K562 (cell line): ENCODE measurements around the gene PPM1M. TPM values are rescaled to one million over a fixed set of nuclear protein-coding genes. Genes with fewer than 3 reads are reported as not detected.

Source experiments
- ATAC-seq: fragments of 200-7000 bp; cut with Tn5 transposase; 3 replicates; pipeline ENCODE4 v1.9.1; 2020; ENCODE audit warnings: moderate library complexity
- BruUV-seq: library from RNA; stranded (reverse); fragments of 400-500 nt; replicated peaks from 2 replicates; lab custom pipeline; 2021; lab: Mats Ljungman, UMichigan
- CTCF ChIA-PET: fragments of 300-600 bp; formaldehyde crosslinking; extraction: SDS; loops from one replicate; lab custom pipeline; 2021; ENCODE audit warnings: low intra/inter-chr PET ratio; lab: Yijun Ruan, JAX
- POLR2A ChIA-PET: fragments of 300-600, 350-650 bp; sonication (Branson Sonifier 250); formaldehyde crosslinking; extraction: SDS; loops from one replicate; lab custom pipeline; 2021; ENCODE audit warnings: antibody characterized with exemption, inconsistent platforms; lab: Yijun Ruan, JAX
- DNase-seq, 4 experiments: peaks; one replicate each; pipeline versions ENCODE4 v3.0.0 to v3.0.0-alpha.2; 2011 to 2018; ENCODE audit warnings: low spot score in 3 of 4, mixed read lengths in 3 of 4; ENCODE audit errors: extremely low read depth in 1 of 4
- FAIRE-seq: peaks from 2 replicates; lab custom pipeline; 2011; peaks lifted over from hg19 to GRCh38; lab: Jason Lieb, UNC
- H2AFZ ChIP-seq: 2 replicates; pipeline ENCODE4 v1.6.0; 2011; ENCODE audit warnings: low read depth, low read length, control low read depth, inconsistent platforms
- H3K27ac ChIP-seq: fragments of 200-600 bp; 3 replicates; pipeline ENCODE4 v1.8.0; 2011; ENCODE audit warnings: low read depth, mild to moderate bottlenecking, control low read depth, inconsistent platforms, low read length, moderate library complexity, mixed read lengths; ENCODE audit errors: extremely low read depth
- H3K27me3 ChIP-seq, 2 experiments: fragments of 300-600 bp in 1 of 2; 2 replicates in 1 of 2; 3 replicates in 1 of 2; pipeline versions ENCODE4 v1.6.0 to v1.8.0; 2011; ENCODE audit warnings: inconsistent platforms in 2 of 2, low read length in 2 of 2, mild to moderate bottlenecking in 1 of 2, mixed read lengths in 1 of 2, moderate library complexity in 1 of 2; ENCODE audit not compliant: control insufficient read depth in 2 of 2, insufficient read depth in 2 of 2
- H3K36me3 ChIP-seq: fragments of 300-600 bp; 3 replicates; pipeline ENCODE4 v1.8.0; 2011; ENCODE audit warnings: mild to moderate bottlenecking, low read length, inconsistent platforms; ENCODE audit not compliant: control insufficient read depth, insufficient read depth
- H3K4me1 ChIP-seq, 2 experiments: fragments of 200-600 bp in 1 of 2; replicated peaks in 1 of 2; 2 replicates in 1 of 2; 3 replicates in 1 of 2; pipeline versions ENCODE4 v1.5.1 to v1.8.0; 2011; ENCODE audit warnings: inconsistent platforms in 2 of 2, low read length in 2 of 2, mild to moderate bottlenecking in 1 of 2, mixed read lengths in 1 of 2, moderate library complexity in 1 of 2; ENCODE audit not compliant: control insufficient read depth in 2 of 2, insufficient read depth in 2 of 2
- H3K4me2 ChIP-seq: 2 replicates; pipeline ENCODE4 v1.6.1; 2011; ENCODE audit warnings: low read length, control low read depth, inconsistent platforms, mixed read lengths; ENCODE audit not compliant: insufficient read depth
- H3K4me3 ChIP-seq: fragments of 200-600 bp; sonication (generic), shearing (Covaris generic); 2 replicates; pipeline ENCODE4 v1.5.1; 2016; ENCODE audit warnings: control low read depth, inconsistent platforms
- H3K79me2 ChIP-seq: fragments of 200-600 bp; 3 replicates; pipeline ENCODE4 v1.8.0; 2011; ENCODE audit warnings: low read length, inconsistent platforms; ENCODE audit not compliant: control insufficient read depth, insufficient read depth
- H3K9ac ChIP-seq, 2 experiments: 2 replicates each; pipeline versions ENCODE4 v1.6.0 to v1.6.1; 2011; ENCODE audit warnings: low read depth in 2 of 2, low read length in 2 of 2, control low read depth in 1 of 2, inconsistent platforms in 1 of 2, mild to moderate bottlenecking in 1 of 2, mixed read lengths in 1 of 2; ENCODE audit not compliant: insufficient read depth in 1 of 2
- H3K9me1 ChIP-seq: one replicate; pipeline ENCODE4 v1.6.0; 2011; ENCODE audit warnings: inconsistent platforms, mild to moderate bottlenecking, low read length, moderate library complexity; ENCODE audit not compliant: control insufficient read depth, insufficient read depth
- H3K9me3 ChIP-seq: replicated peaks from 2 replicates; pipeline ENCODE4 v1.5.1; 2011; ENCODE audit warnings: low read depth, low read length, inconsistent platforms; ENCODE audit not compliant: control insufficient read depth, insufficient read depth
- H4K20me1 ChIP-seq: replicated peaks from 2 replicates; pipeline ENCODE4 v1.6.1; 2011; ENCODE audit warnings: low read length, inconsistent platforms, mixed read lengths; ENCODE audit not compliant: control insufficient read depth, insufficient read depth
- FOXM1 ChIP-seq, 2 experiments: fragments of 450-650 bp in 1 of 2; sonication (generic) in 1 of 2; formaldehyde crosslinking in 1 of 2; IDR thresholded peaks; 2 replicates each; pipeline versions ENCODE4 v1.6.1 to v1.9.0; 2017 to 2022; ENCODE audit warnings: low read depth in 2 of 2, mild to moderate bottlenecking in 2 of 2, missing genetic modification reagents in 1 of 2, moderate library complexity in 1 of 2
- POLR2G ChIP-seq: fragments of 200-400 bp; formaldehyde crosslinking; IDR thresholded peaks from 2 replicates; pipeline ENCODE4 v1.6.1; 2017; ENCODE audit warnings: low read depth, mild to moderate bottlenecking, antibody characterized with exemption, low read length, moderate library complexity
- ZKSCAN1 ChIP-seq: fragments of 150-350 bp; IDR thresholded peaks from 2 replicates; pipeline ENCODE4 v1.6.1; 2016; ENCODE audit warnings: low read depth, low read length
- WGBS: fragments of 100-300 bp; shearing (Covaris generic); methylation state at CpG from one replicate; pipeline ENCODE4 v1.1.6; 2016; ENCODE audit warnings: low coverage, mixed read lengths; ENCODE audit not compliant: insufficient coverage; ENCODE audit errors: missing lambda C conversion rate; 5-methylcytosine and 5-hydroxymethylcytosine counted together
- in situ Hi-C: fragments of 300-500 bp; cut with MboI; formaldehyde crosslinking; loops from 4 replicates; pipeline ENCODE4 v1.15.0; 2018; ENCODE audit warnings: inconsistent platforms, mixed read lengths
- intact Hi-C: fragments of 100-400 bp; cut with micrococcal nuclease; formaldehyde crosslinking; loops from 2 replicates; pipeline ENCODE4 v1.14.2; 2022
- polyA plus RNA-seq, 8 experiments: library from polyadenylated mRNA; depleted of rRNA in 4 of 8; stranded (reverse) in 5 of 8; unstranded in 3 of 8; fragments of >200 nt; fragmentation: Nextera tagmentation in 2 of 8; fragmentation: Illumina TruSeq in 1 of 8; extraction: Ambion mirVana in 2 of 8; extraction: Trizol in 1 of 8; gene quantifications; 2 replicates each; pipeline versions ENCODE4 v1.2.1 to v1.2.3, GENCODE V29; 2011 to 2014; ENCODE audit warnings: inconsistent platforms in 1 of 8, missing spikeins in 1 of 8
- total RNA-seq, 7 experiments: library from RNA; depleted of rRNA in 6 of 7; stranded (reverse); fragments of >200 nt in 6 of 7; fragmentation: Illumina TruSeq in 2 of 7; extraction: Trizol in 2 of 7; gene quantifications; 2 replicates each; pipeline versions ENCODE4 v1.2.1 to v1.2.3, GENCODE V29; 2011 to 2021; ENCODE audit warnings: low replicate concordance in 1 of 7
- TF ChIP-seq, protein P1 (sequence below): fragments of 250-450 bp; sonication (Bioruptor Pico); IDR thresholded peaks from 2 replicates; pipeline ENCODE4 v1.4.0; 2020

PPM1M gene
- total and polyA plus RNA-seq, 9 of the 15 experiments (the other 6 are each of a cell fraction or from before 2014, with no cell fraction given) = 1.4 to 9.2 (median 4.4) TPM

DNA sequence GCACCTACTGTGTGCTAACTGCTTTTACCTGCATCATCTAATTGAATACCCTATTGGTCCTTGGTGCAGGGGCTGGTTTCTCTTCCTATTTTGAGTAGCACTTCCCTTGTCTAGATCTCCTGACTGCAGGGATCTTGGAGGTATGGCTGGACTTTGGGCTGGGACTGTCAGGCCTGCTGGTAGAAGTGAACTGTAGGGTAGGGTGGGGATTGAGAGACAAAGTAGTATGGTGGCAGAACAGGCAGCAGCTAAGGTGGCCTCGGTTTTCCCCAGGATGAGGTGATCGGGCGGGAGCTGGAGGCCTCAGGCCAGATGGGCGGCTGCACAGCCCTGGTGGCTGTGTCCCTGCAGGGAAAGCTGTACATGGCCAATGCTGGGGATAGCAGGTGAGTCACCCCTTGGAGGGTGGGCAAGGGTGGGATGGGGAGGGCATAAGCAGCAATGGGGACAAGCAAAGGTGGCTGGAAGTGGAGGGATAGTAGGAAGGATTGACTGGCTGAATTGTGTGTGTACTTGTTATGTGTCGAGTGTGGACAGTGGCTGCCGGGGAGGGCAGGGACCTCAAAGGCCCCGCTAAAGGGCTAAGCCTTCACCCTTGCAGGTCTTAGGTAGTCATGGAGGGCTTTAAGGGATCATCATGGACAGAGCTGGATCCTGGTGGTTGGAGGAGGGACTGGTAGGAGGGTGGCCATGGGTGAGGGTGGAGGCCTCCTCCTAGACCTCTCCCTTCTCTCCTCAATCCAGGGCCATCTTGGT is 2.0 kb downstream of the PPM1M start:
- CTCF ChIA-PET = no interaction called here
- FAIRE-seq (no peak), ATAC-seq (no peak), DNase-seq (no peak)
- no peak overlapping the region for H3K4me3 ChIP-seq
- intact Hi-C loops (no loop called here), in situ Hi-C loops (no loop called here)
- 70% methylated on average over 6 of the region's 7 CpGs for WGBS
- no peak overlapping the region for H3K9ac ChIP-seq
- no peak overlapping the region for H3K4me2 ChIP-seq
- no peak overlapping the region for H3K27ac ChIP-seq
- H4K20me1 ChIP-seq = 0 out of 2 replicates have a peak, but pooled peaks cover 6% of the 10 kb centered on the region
- no peak overlapping the region for H2AFZ ChIP-seq
- H3K9me1 ChIP-seq = no peaks in the 10 kb centered on the region
- peaks cover 24% of the 10 kb centered on the region; the same call in 1 of the 3 replicates for H3K36me3 ChIP-seq
- no peaks in the 10 kb centered on the region for H3K9me3 ChIP-seq
- H3K79me2 ChIP-seq = no peaks in the 10 kb centered on the region
- H3K4me1 ChIP-seq = peaks cover 11 to 21% of the 10 kb centered on the region in 2 experiments; a peak in 4 of 5 replicates
- BruUV-seq = no TSS peak
- no peaks in the 10 kb centered on the region for H3K27me3 ChIP-seq
- POLR2A ChIA-PET = interaction anchor here (0.6 to 1.9 kb wide), 4 partner anchors 10 to 92 kb away, joined by 4 to 5 read pairs (median 4); no protein-coding TSS in a partner anchor
- 0 out of 2 replicates have a peak, but pooled peaks have one; percentile 26 for TF ChIP-seq ZKSCAN1
- TF ChIP-seq FOXM1 (IDR thresholded peaks at IDR 0.05; ENCODE audit: low read depth) = no peak
- TF ChIP-seq FOXM1 (CRISPR knock-in tag; IDR thresholded peaks at IDR 0.05; ENCODE audit: low read depth) = no peak

DNA sequence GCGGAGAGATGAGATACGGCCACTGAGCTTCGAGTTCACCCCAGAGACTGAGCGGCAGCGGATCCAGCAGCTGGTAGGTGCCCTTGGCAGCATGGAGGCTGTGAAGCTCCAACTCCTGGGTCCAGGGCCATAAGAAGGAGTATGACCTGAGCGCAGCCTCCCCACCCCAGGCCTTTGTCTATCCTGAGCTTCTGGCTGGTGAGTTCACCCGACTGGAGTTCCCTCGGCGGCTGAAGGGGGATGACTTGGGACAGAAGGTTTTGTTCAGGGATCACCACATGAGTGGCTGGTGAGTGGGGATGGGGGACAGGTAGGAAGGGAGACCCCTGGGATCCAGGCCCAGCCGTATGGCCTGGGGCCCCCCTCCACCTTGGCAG is 2.6 kb downstream of the PPM1M start:
- H3K9ac ChIP-seq = no peak overlapping the region
- H2AFZ ChIP-seq = no peak overlapping the region
- H3K36me3 ChIP-seq = peaks cover 28% of the 10 kb centered on the region; the same call in 2 of the 3 replicates
- BruUV-seq = TSS peak; percentile 30
- intact Hi-C loops (no loop called here), in situ Hi-C loops (no loop called here)
- H3K79me2 ChIP-seq = no peaks in the 10 kb centered on the region
- peak; percentile 46; the same call in 1 of the 2 replicates for TF ChIP-seq POLR2G
- TF ChIP-seq, protein P1, sequence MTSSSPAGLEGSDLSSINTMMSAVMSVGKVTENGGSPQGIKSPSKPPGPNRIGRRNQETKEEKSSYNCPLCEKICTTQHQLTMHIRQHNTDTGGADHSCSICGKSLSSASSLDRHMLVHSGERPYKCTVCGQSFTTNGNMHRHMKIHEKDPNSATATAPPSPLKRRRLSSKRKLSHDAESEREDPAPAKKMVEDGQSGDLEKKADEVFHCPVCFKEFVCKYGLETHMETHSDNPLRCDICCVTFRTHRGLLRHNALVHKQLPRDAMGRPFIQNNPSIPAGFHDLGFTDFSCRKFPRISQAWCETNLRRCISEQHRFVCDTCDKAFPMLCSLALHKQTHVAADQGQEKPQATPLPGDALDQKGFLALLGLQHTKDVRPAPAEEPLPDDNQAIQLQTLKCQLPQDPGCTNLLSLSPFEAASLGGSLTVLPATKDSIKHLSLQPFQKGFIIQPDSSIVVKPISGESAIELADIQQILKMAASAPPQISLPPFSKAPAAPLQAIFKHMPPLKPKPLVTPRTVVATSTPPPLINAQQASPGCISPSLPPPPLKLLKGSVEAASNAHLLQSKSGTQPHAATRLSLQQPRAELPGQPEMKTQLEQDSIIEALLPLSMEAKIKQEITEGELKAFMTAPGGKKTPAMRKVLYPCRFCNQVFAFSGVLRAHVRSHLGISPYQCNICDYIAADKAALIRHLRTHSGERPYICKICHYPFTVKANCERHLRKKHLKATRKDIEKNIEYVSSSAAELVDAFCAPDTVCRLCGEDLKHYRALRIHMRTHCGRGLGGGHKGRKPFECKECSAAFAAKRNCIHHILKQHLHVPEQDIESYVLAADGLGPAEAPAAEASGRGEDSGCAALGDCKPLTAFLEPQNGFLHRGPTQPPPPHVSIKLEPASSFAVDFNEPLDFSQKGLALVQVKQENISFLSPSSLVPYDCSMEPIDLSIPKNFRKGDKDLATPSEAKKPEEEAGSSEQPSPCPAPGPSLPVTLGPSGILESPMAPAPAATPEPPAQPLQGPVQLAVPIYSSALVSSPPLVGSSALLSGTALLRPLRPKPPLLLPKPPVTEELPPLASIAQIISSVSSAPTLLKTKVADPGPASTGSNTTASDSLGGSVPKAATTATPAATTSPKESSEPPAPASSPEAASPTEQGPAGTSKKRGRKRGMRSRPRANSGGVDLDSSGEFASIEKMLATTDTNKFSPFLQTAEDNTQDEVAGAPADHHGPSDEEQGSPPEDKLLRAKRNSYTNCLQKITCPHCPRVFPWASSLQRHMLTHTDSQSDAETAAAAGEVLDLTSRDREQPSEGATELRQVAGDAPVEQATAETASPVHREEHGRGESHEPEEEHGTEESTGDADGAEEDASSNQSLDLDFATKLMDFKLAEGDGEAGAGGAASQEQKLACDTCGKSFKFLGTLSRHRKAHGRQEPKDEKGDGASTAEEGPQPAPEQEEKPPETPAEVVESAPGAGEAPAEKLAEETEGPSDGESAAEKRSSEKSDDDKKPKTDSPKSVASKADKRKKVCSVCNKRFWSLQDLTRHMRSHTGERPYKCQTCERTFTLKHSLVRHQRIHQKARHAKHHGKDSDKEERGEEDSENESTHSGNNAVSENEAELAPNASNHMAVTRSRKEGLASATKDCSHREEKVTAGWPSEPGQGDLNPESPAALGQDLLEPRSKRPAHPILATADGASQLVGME (CRISPR knock-in tag) = no peak
- no peaks in the 10 kb centered on the region for H3K9me1 ChIP-seq
- WGBS = 79% methylated on average over 5 of the region's 10 CpGs
- H3K4me2 ChIP-seq = no peak overlapping the region
- H3K27ac ChIP-seq = no peak overlapping the region
- H3K4me1 ChIP-seq = peaks cover 11 to 21% of the 10 kb centered on the region in 2 experiments; a peak in 4 of 5 replicates
- no peaks in the 10 kb centered on the region for H3K9me3 ChIP-seq
- POLR2A ChIA-PET = interaction anchor here (0.6 to 1.9 kb wide), 7 partner anchors 8 to 114 kb away, joined by 3 to 10 read pairs (median 4); no protein-coding TSS in a partner anchor
- no peaks in the 10 kb centered on the region for H3K27me3 ChIP-seq
- DNase-seq (no peak), ATAC-seq (no peak), FAIRE-seq (no peak)
- no peak overlapping the region for H3K4me3 ChIP-seq
- CTCF ChIA-PET = no interaction called here
- 0 out of 2 replicates have a peak, but pooled peaks cover 6% of the 10 kb centered on the region for H4K20me1 ChIP-seq
